ENCODE measurements around the gene PCYT1A. TPM values are rescaled to one million over a fixed set of nuclear protein-coding genes. Genes with fewer than 3 reads are reported as not detected.

The PCYT1A gene
- total and polyA plus RNA-seq, 10 of the 15 experiments (the other 5 are each of a cell fraction or from before 2014, with no cell fraction given): 10.8 to 64.3 (median 48.6) TPM

DNA sequence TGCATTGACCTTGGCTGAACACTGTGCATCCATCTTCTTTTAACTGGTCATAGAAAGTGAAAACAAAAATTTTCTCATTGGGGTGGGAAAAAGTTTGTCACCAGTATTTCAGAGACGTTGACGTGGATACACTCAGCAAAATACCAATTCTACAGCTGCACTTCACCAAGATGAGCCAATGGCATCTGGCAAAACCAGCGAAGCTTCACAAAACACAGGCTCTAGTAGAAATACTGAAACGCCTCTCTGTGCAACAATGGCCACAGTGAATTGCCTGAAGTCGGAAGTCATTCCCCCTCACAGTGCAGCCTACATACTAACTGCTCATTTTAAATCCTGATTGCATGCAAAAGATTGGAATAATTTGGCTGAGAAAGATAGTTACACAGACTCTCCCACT lies 17.0 kb downstream of the PCYT1A start:
- no peaks in the 10 kb centered on the region for H3K27me3 ChIP-seq (replicated peaks in 1 of 2; ENCODE audit: control insufficient read depth in 2 of 2, insufficient read depth in 2 of 2, low read length in 1 of 2)
- ChIA-PET SMC1A (ENCODE audit: uncharacterized antibody, unreplicated experiment) (interaction anchor here (0.6 kb wide), 1 partner anchor 312 kb away, joined by 3 read pairs; no protein-coding TSS in a partner anchor), POLR2A (no interaction called here), CTCF (no interaction called here), RAD21 (ENCODE audit: unreplicated experiment) (no interaction called here)
- intact Hi-C loops (cut with micrococcal nuclease; ENCODE audit: unreplicated experiment): no loop called here
- no peaks in the 10 kb centered on the region for H4K20me1 ChIP-seq (ENCODE audit: control insufficient read depth, insufficient read depth)
- H3K4me3 ChIP-seq: no peak overlapping the region
- H3K9ac ChIP-seq (ENCODE audit: control insufficient read depth, insufficient read depth, low read length): no peak overlapping the region
- peaks cover 32% of the 10 kb centered on the region for H3K79me2 ChIP-seq (ENCODE audit: control insufficient read depth, insufficient read depth, low read length)
- ATAC-seq (no peak), DNase-seq (ENCODE audit: low read depth, low spot score) (no peak), FAIRE-seq (no peak)
- no peak overlapping the region for H3K27ac ChIP-seq (ENCODE audit: control insufficient read depth, insufficient read depth)
- no peak overlapping the region for H2AFZ ChIP-seq (ENCODE audit: control insufficient read depth, low read depth, low read length)
- H3K36me3 ChIP-seq (ENCODE audit: control insufficient read depth in 2 of 2, insufficient read depth in 2 of 2, low read length in 1 of 2): peaks cover 8 to 11% of the 10 kb centered on the region in 2 experiments; a peak in 3 of 4 replicates
- peaks cover 35% of the 10 kb centered on the region for H3K4me1 ChIP-seq (ENCODE audit: control insufficient read depth, insufficient read depth, low read length)
- no TSS peak for BruUV-seq (replicated peaks)
- WGBS (ENCODE audit: insufficient coverage, insufficient replicate concordance, low lambda C conversion rate, missing lambda C conversion rate): 95% methylated on average over 5 of the region's 5 CpGs
- no peak overlapping the region for H3K4me2 ChIP-seq (ENCODE audit: control insufficient read depth, insufficient read depth)
- in situ Hi-C loops (cut with MboI): no loop called here
- H3K9me3 ChIP-seq (replicated peaks; ENCODE audit: control insufficient read depth, insufficient read depth, low read length): no peaks in the 10 kb centered on the region; the same call in 2 of the 3 replicates
- TF ChIP-seq RB1 (IDR thresholded peaks at IDR 0.05; ENCODE audit: borderline replicate concordance) (no peak), ZNF622 (IDR thresholded peaks at IDR 0.05) (no peak), CBX3 (IDR thresholded peaks at IDR 0.05; ENCODE audit: borderline replicate concordance, low read depth) (no peak), MYB (IDR thresholded peaks at IDR 0.05; ENCODE audit: borderline replicate concordance, low read depth, low read length) (no peak), FOS (IDR thresholded peaks at IDR 0.05; ENCODE audit: borderline replicate concordance, extremely low read depth, insufficient read length) (no peak)
- TF ChIP-seq, protein P1, sequence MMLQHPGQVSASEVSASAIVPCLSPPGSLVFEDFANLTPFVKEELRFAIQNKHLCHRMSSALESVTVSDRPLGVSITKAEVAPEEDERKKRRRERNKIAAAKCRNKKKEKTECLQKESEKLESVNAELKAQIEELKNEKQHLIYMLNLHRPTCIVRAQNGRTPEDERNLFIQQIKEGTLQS (IDR thresholded peaks at IDR 0.05; ENCODE audit: borderline replicate concordance, extremely low read depth, low read depth, low read length): no peak
- TF ChIP-seq, protein P2, sequence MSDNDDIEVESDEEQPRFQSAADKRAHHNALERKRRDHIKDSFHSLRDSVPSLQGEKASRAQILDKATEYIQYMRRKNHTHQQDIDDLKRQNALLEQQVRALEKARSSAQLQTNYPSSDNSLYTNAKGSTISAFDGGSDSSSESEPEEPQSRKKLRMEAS (IDR thresholded peaks at IDR 0.05; ENCODE audit: low read depth, low read length): no peak
- TF ChIP-seq, protein P3, sequence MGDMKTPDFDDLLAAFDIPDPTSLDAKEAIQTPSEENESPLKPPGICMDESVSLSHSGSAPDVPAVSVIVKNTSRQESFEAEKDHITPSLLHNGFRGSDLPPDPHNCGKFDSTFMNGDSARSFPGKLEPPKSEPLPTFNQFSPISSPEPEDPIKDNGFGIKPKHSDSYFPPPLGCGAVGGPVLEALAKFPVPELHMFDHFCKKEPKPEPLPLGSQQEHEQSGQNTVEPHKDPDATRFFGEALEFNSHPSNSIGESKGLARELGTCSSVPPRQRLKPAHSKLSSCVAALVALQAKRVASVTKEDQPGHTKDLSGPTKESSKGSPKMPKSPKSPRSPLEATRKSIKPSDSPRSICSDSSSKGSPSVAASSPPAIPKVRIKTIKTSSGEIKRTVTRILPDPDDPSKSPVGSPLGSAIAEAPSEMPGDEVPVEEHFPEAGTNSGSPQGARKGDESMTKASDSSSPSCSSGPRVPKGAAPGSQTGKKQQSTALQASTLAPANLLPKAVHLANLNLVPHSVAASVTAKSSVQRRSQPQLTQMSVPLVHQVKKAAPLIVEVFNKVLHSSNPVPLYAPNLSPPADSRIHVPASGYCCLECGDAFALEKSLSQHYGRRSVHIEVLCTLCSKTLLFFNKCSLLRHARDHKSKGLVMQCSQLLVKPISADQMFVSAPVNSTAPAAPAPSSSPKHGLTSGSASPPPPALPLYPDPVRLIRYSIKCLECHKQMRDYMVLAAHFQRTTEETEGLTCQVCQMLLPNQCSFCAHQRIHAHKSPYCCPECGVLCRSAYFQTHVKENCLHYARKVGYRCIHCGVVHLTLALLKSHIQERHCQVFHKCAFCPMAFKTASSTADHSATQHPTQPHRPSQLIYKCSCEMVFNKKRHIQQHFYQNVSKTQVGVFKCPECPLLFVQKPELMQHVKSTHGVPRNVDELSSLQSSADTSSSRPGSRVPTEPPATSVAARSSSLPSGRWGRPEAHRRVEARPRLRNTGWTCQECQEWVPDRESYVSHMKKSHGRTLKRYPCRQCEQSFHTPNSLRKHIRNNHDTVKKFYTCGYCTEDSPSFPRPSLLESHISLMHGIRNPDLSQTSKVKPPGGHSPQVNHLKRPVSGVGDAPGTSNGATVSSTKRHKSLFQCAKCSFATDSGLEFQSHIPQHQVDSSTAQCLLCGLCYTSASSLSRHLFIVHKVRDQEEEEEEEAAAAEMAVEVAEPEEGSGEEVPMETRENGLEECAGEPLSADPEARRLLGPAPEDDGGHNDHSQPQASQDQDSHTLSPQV (IDR thresholded peaks at IDR 0.05): no peak
- TF ChIP-seq, protein P4, sequence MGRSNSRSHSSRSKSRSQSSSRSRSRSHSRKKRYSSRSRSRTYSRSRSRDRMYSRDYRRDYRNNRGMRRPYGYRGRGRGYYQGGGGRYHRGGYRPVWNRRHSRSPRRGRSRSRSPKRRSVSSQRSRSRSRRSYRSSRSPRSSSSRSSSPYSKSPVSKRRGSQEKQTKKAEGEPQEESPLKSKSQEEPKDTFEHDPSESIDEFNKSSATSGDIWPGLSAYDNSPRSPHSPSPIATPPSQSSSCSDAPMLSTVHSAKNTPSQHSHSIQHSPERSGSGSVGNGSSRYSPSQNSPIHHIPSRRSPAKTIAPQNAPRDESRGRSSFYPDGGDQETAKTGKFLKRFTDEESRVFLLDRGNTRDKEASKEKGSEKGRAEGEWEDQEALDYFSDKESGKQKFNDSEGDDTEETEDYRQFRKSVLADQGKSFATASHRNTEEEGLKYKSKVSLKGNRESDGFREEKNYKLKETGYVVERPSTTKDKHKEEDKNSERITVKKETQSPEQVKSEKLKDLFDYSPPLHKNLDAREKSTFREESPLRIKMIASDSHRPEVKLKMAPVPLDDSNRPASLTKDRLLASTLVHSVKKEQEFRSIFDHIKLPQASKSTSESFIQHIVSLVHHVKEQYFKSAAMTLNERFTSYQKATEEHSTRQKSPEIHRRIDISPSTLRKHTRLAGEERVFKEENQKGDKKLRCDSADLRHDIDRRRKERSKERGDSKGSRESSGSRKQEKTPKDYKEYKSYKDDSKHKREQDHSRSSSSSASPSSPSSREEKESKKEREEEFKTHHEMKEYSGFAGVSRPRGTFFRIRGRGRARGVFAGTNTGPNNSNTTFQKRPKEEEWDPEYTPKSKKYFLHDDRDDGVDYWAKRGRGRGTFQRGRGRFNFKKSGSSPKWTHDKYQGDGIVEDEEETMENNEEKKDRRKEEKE (IDR thresholded peaks at IDR 0.05): no peak
- TF ChIP-seq, protein P5, sequence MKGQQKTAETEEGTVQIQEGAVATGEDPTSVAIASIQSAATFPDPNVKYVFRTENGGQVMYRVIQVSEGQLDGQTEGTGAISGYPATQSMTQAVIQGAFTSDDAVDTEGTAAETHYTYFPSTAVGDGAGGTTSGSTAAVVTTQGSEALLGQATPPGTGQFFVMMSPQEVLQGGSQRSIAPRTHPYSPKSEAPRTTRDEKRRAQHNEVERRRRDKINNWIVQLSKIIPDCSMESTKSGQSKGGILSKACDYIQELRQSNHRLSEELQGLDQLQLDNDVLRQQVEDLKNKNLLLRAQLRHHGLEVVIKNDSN (IDR thresholded peaks at IDR 0.05; ENCODE audit: borderline replicate concordance, extremely low read length, insufficient read depth, low read depth, low read length): no peak
- TF ChIP-seq, protein P6, sequence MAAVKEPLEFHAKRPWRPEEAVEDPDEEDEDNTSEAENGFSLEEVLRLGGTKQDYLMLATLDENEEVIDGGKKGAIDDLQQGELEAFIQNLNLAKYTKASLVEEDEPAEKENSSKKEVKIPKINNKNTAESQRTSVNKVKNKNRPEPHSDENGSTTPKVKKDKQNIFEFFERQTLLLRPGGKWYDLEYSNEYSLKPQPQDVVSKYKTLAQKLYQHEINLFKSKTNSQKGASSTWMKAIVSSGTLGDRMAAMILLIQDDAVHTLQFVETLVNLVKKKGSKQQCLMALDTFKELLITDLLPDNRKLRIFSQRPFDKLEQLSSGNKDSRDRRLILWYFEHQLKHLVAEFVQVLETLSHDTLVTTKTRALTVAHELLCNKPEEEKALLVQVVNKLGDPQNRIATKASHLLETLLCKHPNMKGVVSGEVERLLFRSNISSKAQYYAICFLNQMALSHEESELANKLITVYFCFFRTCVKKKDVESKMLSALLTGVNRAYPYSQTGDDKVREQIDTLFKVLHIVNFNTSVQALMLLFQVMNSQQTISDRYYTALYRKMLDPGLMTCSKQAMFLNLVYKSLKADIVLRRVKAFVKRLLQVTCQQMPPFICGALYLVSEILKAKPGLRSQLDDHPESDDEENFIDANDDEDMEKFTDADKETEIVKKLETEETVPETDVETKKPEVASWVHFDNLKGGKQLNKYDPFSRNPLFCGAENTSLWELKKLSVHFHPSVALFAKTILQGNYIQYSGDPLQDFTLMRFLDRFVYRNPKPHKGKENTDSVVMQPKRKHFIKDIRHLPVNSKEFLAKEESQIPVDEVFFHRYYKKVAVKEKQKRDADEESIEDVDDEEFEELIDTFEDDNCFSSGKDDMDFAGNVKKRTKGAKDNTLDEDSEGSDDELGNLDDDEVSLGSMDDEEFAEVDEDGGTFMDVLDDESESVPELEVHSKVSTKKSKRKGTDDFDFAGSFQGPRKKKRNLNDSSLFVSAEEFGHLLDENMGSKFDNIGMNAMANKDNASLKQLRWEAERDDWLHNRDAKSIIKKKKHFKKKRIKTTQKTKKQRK (IDR thresholded peaks at IDR 0.05; ENCODE audit: low read depth, low read length): no peak

All from GM12878 (cell line).